Psoas muscle (tissue), 8 donors: ENCODE data around the gene DRD1. TPM values are rescaled to one million over a fixed set of nuclear protein-coding genes. Genes with fewer than 3 reads are reported as not detected.

Experiments
- ATAC-seq, 4 donors: fragments of 200-7000 bp; cut with Tn5 transposase; one replicate each; pipeline ENCODE4 v1.9.1; 2020; ENCODE audit warnings: moderate library complexity in 3 of 4, mild to moderate bottlenecking in 2 of 4
- DNase-seq, 2 donors: peaks; one replicate each; pipeline ENCODE4 v3.0.0-alpha.2; 2020
- H3K27ac ChIP-seq: fragments of 200-600 bp; one replicate; pipeline ENCODE4 v1.8.0; 2022
- H3K27me3 ChIP-seq, 3 donors: fragments of 200-600 bp in 1 of 3; one replicate each; pipeline versions ENCODE4 v1.6.1 to v1.8.0; 2013 to 2022; ENCODE audit warnings: low read length in 2 of 3, mild to moderate bottlenecking in 2 of 3, moderate library complexity in 1 of 3; ENCODE audit not compliant: insufficient read depth in 3 of 3
- H3K36me3 ChIP-seq, 2 donors: fragments of 200-600 bp in 1 of 2; one replicate each; pipeline versions ENCODE4 v1.6.1 to v1.8.0; 2013 to 2022; ENCODE audit warnings: low read depth in 1 of 2, mild to moderate bottlenecking in 1 of 2, moderate library complexity in 1 of 2; ENCODE audit not compliant: insufficient read depth in 1 of 2
- H3K4me1 ChIP-seq: fragments of 200-600 bp; one replicate; pipeline ENCODE4 v1.8.0; 2022
- H3K4me3 ChIP-seq: fragments of 200-600 bp; one replicate; pipeline ENCODE4 v1.8.0; 2022; ENCODE audit warnings: mild to moderate bottlenecking
- H3K9me3 ChIP-seq: fragments of 200-600 bp; one replicate; pipeline ENCODE4 v1.8.0; 2022
- CTCF ChIP-seq: fragments of 200-600 bp; IDR thresholded peaks from one replicate; pipeline ENCODE4 v1.8.0; 2022; ENCODE audit warnings: antibody characterized with exemption
- WGBS, 3 donors: extraction: QIAGEN DNeasy Blood & Tissue Kit; methylation state at CpG; one replicate each; pipeline versions ENCODE4 v1.1.6 to v1.1.7; 2013; 5-methylcytosine and 5-hydroxymethylcytosine counted together
- intact Hi-C, 2 donors: fragments of 100-400 bp; cut with DNase I; formaldehyde crosslinking; loops; one replicate each; pipeline versions ENCODE4 v1.11.0 to v1.14.2; 2022
- polyA plus RNA-seq, 3 donors: library from polyadenylated mRNA; stranded (reverse); fragments of 200-250 nt; gene quantifications; one replicate each; pipeline ENCODE4 v1.2.3, GENCODE V29; 2013
- total RNA-seq, 4 donors: library from RNA; stranded (reverse); fragmentation: NEBNext Ultra II Directional in 2 of 4; extraction: Animal tissue kit (Norgen Biotek cat#: 25700) in 2 of 4; gene quantifications; one replicate each; pipeline versions ENCODE4 v1.2.1 to v1.2.4, GENCODE V29; 2021 to 2023
- donor health status: healthy with polysubstance abuse.
- donor health status: DM: no; HTN: no; CAD: no; lungs with moderate emphysema.
- donor health status: Bipolar disorder and iron deficiency.
- donor health status: healthy.
- donor health status: DM: yes; HTN: yes; CAD: no.
- donor health status: DM: no; HTN: no; CAD: no.
- donor health status: DM: no; HTN: no; CAD: no.
- donor health status: DM: yes; HTN: yes; CAD: no.

DRD1 gene
- total and polyA plus RNA-seq, 7 donors = 0.01 to 0.06 TPM; not detected in 5

GRCh38 chr5:175484322-175484721 lies 40.3 kb upstream of the DRD1 start:
- Histone ChIP-seq H3K36me3 (peaks cover 3 to 11% of the 10 kb centered on the region in 2 donors), H3K4me3 (no peak overlapping the region), H3K9me3 (no peaks in the 10 kb centered on the region), H3K27ac (no peak overlapping the region), H3K4me1 (no peaks in the 10 kb centered on the region), H3K27me3 (no peaks in the 10 kb centered on the region)
- DNase-seq = no peak
- no peak for TF ChIP-seq CTCF
- intact Hi-C loops = no loop called here
- 97 to 99% (median 98%) methylated on average over 26 of the region's 26 CpGs for whole genome bisulfite sequencing, 3 donors
- no peak for ATAC-seq

GRCh38 chr5:175483337-175483736 lies 39.4 kb upstream of the DRD1 start:
- Histone ChIP-seq H3K27ac (no peak overlapping the region), H3K4me3 (no peak overlapping the region), H3K9me3 (no peaks in the 10 kb centered on the region), H3K4me1 (no peaks in the 10 kb centered on the region), H3K27me3 (no peaks in the 10 kb centered on the region), H3K36me3 (peaks cover 3 to 11% of the 10 kb centered on the region in 2 donors)
- WGBS, 3 donors = 95 to 98% (median 95%) methylated on average over 8 of the region's 8 CpGs
- DNase-seq = no peak
- intact Hi-C loops = no loop called here
- no peak for ATAC-seq
- TF ChIP-seq CTCF = no peak

- 39 to 40% (median 40%) methylated on average over 13 of the region's 13 CpGs for WGBS, 3 donors
- no peaks in the 10 kb centered on the region for H3K9me3 ChIP-seq
- no peaks in the 10 kb centered on the region for H3K4me1 ChIP-seq
- ATAC-seq (peak in 3 of 4 donors; percentile 25 to 49 (median 48)), DNase-seq (no peak)
- H3K36me3 ChIP-seq = peaks cover 0 to 7% of the 10 kb centered on the region in 2 donors
- peak overlapping the region; percentile 82 for H3K4me3 ChIP-seq
- TF ChIP-seq CTCF = no peak
- no peaks in the 10 kb centered on the region for H3K27me3 ChIP-seq
- intact Hi-C loops = loop anchor here in 1 of 2 donors (5.0 kb wide), 1 partner anchor 1428 kb away; no protein-coding TSS in a partner anchor
- H3K27ac ChIP-seq = peak overlapping the region; percentile 78
Observed at GRCh38 chr5:175479125-175479881, 35.3 kb upstream of the DRD1 start.

GRCh38 chr5:175478384-175479124 lies 34.6 kb upstream of the DRD1 start, which contains the start of gene SFXN1:
Gene SFXN1 (plus strand): TSS chr5:175478560. CDS start chr5:175492104, 13,544 bp downstream.
- peaks cover 0 to 3% of the 10 kb centered on the region in 2 donors for H3K36me3 ChIP-seq
- no peaks in the 10 kb centered on the region for H3K27me3 ChIP-seq
- H3K27ac ChIP-seq = peak within 1 kb of the TSS; percentile 78
- intact Hi-C loops = loop anchor here in 1 of 2 donors (5.0 kb wide), 1 partner anchor 1429 kb away; no protein-coding TSS in a partner anchor
- no peaks in the 10 kb centered on the region for H3K4me1 ChIP-seq
- peak within 1 kb of the TSS; percentile 82 for H3K4me3 ChIP-seq
- no peak for TF ChIP-seq CTCF
- WGBS, 3 donors = 0 to 1% (median 1%) methylated on average over 30 to 94 of the region's 94 CpGs
- ATAC-seq (peak; percentile 91 to 96 (median 93)), DNase-seq (peak; percentile 80 to 83)
- H3K9me3 ChIP-seq = no peaks in the 10 kb centered on the region
